SK-N-SH treated with all-trans-retinoic acid at 6 μM for 48 hours (cell line): Measurements from ENCODE around the gene ZBTB32.

ENCODE experiments used
- ATAC-seq: fragments of 200-7000 bp; cut with Tn5 transposase; 3 replicates; pipeline ENCODE4 v1.9.1; 2020; ENCODE audit warnings: mild to moderate bottlenecking, moderate library complexity
- ARNTL ChIP-seq: fragments of 450-650 bp; formaldehyde crosslinking; IDR thresholded peaks from 2 replicates; pipeline ENCODE4 v1.5.0; 2020; ENCODE audit warnings: low read depth, mild to moderate bottlenecking, moderate library complexity, borderline replicate concordance
- BACH2 ChIP-seq: fragments of 250-450 bp; sonication (Bioruptor Pico); IDR thresholded peaks from 2 replicates; pipeline ENCODE4 v1.9.0; 2021; ENCODE audit warnings: mild to moderate bottlenecking, borderline replicate concordance
- CSDC2 ChIP-seq: fragments of 250-450 bp; sonication (Bioruptor Pico); IDR thresholded peaks from 2 replicates; pipeline ENCODE4 v1.5.0; 2020; ENCODE audit warnings: mild to moderate bottlenecking, moderate library complexity
- ESRRG ChIP-seq: fragments of 250-450 bp; sonication (Bioruptor Pico); IDR thresholded peaks from 2 replicates; pipeline ENCODE4 v1.6.1; 2021; ENCODE audit warnings: mild to moderate bottlenecking
- GLIS3 ChIP-seq: fragments of 250-450 bp; sonication (Bioruptor Pico); IDR thresholded peaks from 2 replicates; pipeline ENCODE4 v1.5.0; 2020; ENCODE audit warnings: mild to moderate bottlenecking, moderate library complexity
- ISL1 ChIP-seq: fragments of 250-450 bp; sonication (Bioruptor Pico); IDR thresholded peaks from 2 replicates; pipeline ENCODE4 v2.1.2; 2022; ENCODE audit warnings: mild to moderate bottlenecking, moderate library complexity
- OSR1 ChIP-seq: fragments of 250-450 bp; sonication (Bioruptor Pico); IDR thresholded peaks from 2 replicates; pipeline ENCODE4 v1.8.0; 2022; ENCODE audit warnings: moderate library complexity, mild to moderate bottlenecking, inconsistent platforms
- PPARA ChIP-seq: fragments of 250-450 bp; sonication (Bioruptor Pico); IDR thresholded peaks from 2 replicates; pipeline ENCODE4 v1.5.0; 2020; ENCODE audit warnings: mild to moderate bottlenecking, borderline replicate concordance
- RARB ChIP-seq: fragments of 250-450 bp; sonication (Bioruptor Pico); IDR thresholded peaks from 2 replicates; pipeline ENCODE4 v1.8.0; 2021; ENCODE audit warnings: mild to moderate bottlenecking, moderate library complexity
- SNAI2 ChIP-seq: fragments of 250-450 bp; sonication (Bioruptor Pico); IDR thresholded peaks from 2 replicates; pipeline ENCODE4 v1.5.0; 2020; ENCODE audit warnings: mild to moderate bottlenecking, moderate library complexity
- TCF4 ChIP-seq: fragments of 250-450 bp; sonication (Bioruptor Pico); IDR thresholded peaks from 2 replicates; pipeline ENCODE4 v1.8.0; 2021; ENCODE audit warnings: mild to moderate bottlenecking, moderate library complexity, borderline replicate concordance
- TOX ChIP-seq: fragments of 250-450 bp; sonication (Bioruptor Pico); IDR thresholded peaks from 2 replicates; pipeline ENCODE4 v1.8.0; 2021; ENCODE audit warnings: mild to moderate bottlenecking, moderate library complexity, borderline replicate concordance
- ZC3H10 ChIP-seq: fragments of 250-450 bp; sonication (Bioruptor Pico); IDR thresholded peaks from 2 replicates; pipeline ENCODE4 v1.5.1; 2021; ENCODE audit warnings: mild to moderate bottlenecking, moderate library complexity
- ZFP3 ChIP-seq: fragments of 250-450 bp; sonication (Bioruptor Pico); IDR thresholded peaks from 2 replicates; pipeline ENCODE4 v1.5.0; 2020; ENCODE audit warnings: mild to moderate bottlenecking, moderate library complexity
- ZFP30 ChIP-seq: fragments of 450-650 bp; formaldehyde crosslinking; IDR thresholded peaks from 2 replicates; pipeline ENCODE4 v1.5.0; 2022; ENCODE audit warnings: mild to moderate bottlenecking, moderate library complexity
- ZNF565 ChIP-seq: fragments of 450-650 bp; formaldehyde crosslinking; conservative IDR thresholded peaks from 2 replicates; pipeline ENCODE4 v1.5.0; 2020; ENCODE audit warnings: low read depth, mild to moderate bottlenecking, moderate library complexity
- ZNF70 ChIP-seq: fragments of 450-650 bp; formaldehyde crosslinking; IDR thresholded peaks from 2 replicates; pipeline ENCODE4 v1.5.0; 2020; ENCODE audit warnings: mild to moderate bottlenecking, moderate library complexity
- ZNF8 ChIP-seq: fragments of 450-650 bp; formaldehyde crosslinking; IDR thresholded peaks from 2 replicates; pipeline ENCODE4 v1.5.0; 2020; ENCODE audit warnings: mild to moderate bottlenecking, moderate library complexity
- TF ChIP-seq, protein P1 (sequence below): fragments of 250-450 bp; sonication (Bioruptor Pico); IDR thresholded peaks from 2 replicates; pipeline ENCODE4 v1.5.1; 2021; ENCODE audit warnings: mild to moderate bottlenecking, moderate library complexity
- TF ChIP-seq, protein P2 (sequence below): fragments of 250-450 bp; sonication (Bioruptor Pico); IDR thresholded peaks from 2 replicates; pipeline ENCODE4 v1.8.0; 2021; ENCODE audit warnings: low read depth, mild to moderate bottlenecking, moderate library complexity, borderline replicate concordance
- TF ChIP-seq, protein P3 (sequence below): fragments of 250-450 bp; sonication (Bioruptor Pico); IDR thresholded peaks from 2 replicates; pipeline ENCODE4 v1.5.1; 2020; ENCODE audit warnings: low read depth, mild to moderate bottlenecking, moderate library complexity
- TF ChIP-seq, protein P4 (sequence below): fragments of 250-450 bp; sonication (Bioruptor Pico); IDR thresholded peaks from 2 replicates; pipeline ENCODE4 v1.8.0; 2020; ENCODE audit warnings: mild to moderate bottlenecking, moderate library complexity, borderline replicate concordance

ZBTB32 gene

DNA sequence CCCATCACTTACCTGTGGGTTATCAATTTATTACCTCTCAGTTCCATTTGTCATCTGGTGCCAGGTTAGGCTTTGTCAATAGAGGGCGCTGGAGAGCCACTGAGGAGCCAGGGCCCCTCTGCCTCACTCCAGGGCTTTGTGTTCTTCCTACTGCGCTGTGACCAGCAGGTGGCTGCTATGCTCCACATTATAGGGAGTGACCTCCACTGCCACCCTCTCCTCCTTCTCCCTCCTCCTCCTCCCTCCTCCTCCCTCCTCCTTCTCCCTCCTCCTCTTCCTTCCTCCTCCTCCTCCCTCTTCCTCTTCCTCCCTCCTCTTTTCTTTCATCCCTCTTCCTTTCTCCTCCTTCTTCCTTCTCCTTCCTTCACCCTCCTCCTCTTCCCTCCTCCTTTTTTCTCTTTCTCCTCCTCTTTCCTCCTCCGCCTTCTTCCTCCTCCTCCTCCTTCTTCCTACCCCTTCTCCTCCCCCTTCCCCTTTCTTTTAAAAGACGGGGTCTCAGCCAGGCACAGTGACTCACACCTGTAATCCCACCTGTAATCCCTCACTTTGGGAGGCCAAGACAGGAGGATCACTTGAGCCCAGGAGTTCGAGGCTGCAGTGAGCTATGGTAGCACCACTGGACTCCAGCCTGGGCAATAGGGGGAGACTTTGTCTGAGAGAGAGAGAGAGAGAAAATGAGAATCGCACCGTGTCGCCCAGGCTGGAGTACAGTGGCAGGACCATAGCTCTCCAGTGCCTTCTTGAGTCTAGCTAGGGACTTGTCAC, 10.3 kb upstream of the ZBTB32 start:
- TF ChIP-seq ARNTL = no peak
- no peak for TF ChIP-seq ZFP3 (CRISPR knock-in tag)
- no peak for TF ChIP-seq SNAI2 (CRISPR knock-in tag)
- peak; percentile 99 for ATAC-seq

DNA sequence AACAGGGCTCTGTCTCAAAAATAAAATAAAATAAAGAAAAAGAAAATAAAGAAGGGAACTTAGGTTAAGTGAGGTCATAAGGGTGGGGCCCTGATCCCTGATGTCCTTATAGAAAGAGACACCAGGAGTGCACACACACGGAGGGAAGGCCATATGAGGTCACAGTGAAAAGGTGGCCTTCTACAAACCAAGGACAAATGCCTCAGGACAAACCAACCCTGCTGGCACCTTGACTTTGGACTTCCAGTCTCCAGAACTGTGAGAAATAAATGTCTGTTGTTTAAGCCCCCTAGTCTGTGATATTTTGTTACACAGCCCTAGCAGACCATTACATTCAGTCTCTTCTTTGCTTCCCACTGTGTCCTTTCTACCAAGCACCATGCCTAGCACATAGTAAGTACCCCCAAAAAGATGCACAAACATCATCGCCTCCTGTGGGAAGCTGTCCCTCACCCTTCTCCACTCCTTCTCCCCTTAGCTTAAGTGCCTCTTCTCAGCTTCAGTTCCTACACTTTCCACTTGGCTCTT, 8.4 kb upstream of the ZBTB32 start:
- TF ChIP-seq CSDC2 (CRISPR knock-in tag) (no peak), TOX (no peak), ZNF8 (CRISPR knock-in tag) (no peak), ARNTL (no peak)
- TF ChIP-seq, protein P1, sequence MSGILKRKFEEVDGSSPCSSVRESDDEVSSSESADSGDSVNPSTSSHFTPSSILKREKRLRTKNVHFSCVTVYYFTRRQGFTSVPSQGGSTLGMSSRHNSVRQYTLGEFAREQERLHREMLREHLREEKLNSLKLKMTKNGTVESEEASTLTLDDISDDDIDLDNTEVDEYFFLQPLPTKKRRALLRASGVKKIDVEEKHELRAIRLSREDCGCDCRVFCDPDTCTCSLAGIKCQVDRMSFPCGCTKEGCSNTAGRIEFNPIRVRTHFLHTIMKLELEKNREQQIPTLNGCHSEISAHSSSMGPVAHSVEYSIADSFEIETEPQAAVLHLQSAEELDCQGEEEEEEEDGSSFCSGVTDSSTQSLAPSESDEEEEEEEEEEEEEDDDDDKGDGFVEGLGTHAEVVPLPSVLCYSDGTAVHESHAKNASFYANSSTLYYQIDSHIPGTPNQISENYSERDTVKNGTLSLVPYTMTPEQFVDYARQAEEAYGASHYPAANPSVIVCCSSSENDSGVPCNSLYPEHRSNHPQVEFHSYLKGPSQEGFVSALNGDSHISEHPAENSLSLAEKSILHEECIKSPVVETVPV (CRISPR knock-in tag) = no peak
- TF ChIP-seq, protein P2, sequence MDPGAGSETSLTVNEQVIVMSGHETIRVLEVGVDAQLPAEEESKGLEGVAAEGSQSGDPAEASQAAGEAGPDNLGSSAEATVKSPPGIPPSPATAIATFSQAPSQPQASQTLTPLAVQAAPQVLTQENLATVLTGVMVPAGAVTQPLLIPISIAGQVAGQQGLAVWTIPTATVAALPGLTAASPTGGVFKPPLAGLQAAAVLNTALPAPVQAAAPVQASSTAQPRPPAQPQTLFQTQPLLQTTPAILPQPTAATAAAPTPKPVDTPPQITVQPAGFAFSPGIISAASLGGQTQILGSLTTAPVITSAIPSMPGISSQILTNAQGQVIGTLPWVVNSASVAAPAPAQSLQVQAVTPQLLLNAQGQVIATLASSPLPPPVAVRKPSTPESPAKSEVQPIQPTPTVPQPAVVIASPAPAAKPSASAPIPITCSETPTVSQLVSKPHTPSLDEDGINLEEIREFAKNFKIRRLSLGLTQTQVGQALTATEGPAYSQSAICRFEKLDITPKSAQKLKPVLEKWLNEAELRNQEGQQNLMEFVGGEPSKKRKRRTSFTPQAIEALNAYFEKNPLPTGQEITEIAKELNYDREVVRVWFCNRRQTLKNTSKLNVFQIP (CRISPR knock-in tag) = no peak
- ATAC-seq = no peak

DNA sequence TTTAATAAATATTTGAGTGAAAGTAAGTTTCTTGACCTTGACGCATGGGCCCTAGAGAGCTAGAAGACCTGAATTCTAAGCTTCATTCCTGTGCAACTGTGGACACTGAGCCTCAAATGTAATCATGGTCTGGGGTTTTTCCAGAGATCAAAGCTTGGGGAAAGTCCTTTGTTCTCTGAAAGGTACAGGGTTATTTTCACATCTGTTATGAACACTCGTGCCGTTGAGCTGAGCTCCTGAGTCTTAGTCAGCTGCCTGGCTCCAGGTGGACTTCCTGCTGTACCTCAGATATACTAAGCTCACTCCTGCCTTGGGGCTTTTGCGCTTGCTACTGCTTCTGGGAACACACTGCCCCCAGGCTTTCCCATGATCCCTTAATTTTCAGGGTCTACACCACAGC, 7.5 kb upstream of the ZBTB32 start:
- no peak for TF ChIP-seq GLIS3 (CRISPR knock-in tag)
- TF ChIP-seq OSR1 (CRISPR knock-in tag) = no peak
- TF ChIP-seq ESRRG (CRISPR knock-in tag) = no peak
- no peak for TF ChIP-seq TOX
- TF ChIP-seq SNAI2 (CRISPR knock-in tag) = no peak
- TF ChIP-seq, protein P3, sequence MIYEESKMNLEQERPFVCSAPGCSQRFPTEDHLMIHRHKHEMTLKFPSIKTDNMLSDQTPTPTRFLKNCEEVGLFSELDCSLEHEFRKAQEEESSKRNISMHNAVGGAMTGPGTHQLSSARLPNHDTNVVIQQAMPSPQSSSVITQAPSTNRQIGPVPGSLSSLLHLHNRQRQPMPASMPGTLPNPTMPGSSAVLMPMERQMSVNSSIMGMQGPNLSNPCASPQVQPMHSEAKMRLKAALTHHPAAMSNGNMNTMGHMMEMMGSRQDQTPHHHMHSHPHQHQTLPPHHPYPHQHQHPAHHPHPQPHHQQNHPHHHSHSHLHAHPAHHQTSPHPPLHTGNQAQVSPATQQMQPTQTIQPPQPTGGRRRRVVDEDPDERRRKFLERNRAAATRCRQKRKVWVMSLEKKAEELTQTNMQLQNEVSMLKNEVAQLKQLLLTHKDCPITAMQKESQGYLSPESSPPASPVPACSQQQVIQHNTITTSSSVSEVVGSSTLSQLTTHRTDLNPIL (CRISPR knock-in tag) = no peak
- no peak for TF ChIP-seq ZNF70 (CRISPR knock-in tag)
- TF ChIP-seq RARB = no peak
- TF ChIP-seq, protein P4, sequence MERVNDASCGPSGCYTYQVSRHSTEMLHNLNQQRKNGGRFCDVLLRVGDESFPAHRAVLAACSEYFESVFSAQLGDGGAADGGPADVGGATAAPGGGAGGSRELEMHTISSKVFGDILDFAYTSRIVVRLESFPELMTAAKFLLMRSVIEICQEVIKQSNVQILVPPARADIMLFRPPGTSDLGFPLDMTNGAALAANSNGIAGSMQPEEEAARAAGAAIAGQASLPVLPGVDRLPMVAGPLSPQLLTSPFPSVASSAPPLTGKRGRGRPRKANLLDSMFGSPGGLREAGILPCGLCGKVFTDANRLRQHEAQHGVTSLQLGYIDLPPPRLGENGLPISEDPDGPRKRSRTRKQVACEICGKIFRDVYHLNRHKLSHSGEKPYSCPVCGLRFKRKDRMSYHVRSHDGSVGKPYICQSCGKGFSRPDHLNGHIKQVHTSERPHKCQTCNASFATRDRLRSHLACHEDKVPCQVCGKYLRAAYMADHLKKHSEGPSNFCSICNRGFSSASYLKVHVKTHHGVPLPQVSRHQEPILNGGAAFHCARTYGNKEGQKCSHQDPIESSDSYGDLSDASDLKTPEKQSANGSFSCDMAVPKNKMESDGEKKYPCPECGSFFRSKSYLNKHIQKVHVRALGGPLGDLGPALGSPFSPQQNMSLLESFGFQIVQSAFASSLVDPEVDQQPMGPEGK = no peak
- no peak for TF ChIP-seq BACH2
- TF ChIP-seq, protein P2 (CRISPR knock-in tag) = no peak
- no peak for TF ChIP-seq ZC3H10 (CRISPR knock-in tag)
- TF ChIP-seq ISL1 (CRISPR knock-in tag) = no peak
- no peak for TF ChIP-seq ZFP30 (CRISPR knock-in tag)
- no peak for TF ChIP-seq ARNTL
- no peak for TF ChIP-seq TCF4 (CRISPR knock-in tag)
- no peak for TF ChIP-seq CSDC2 (CRISPR knock-in tag)
- no peak for TF ChIP-seq ZNF565
- no peak for TF ChIP-seq PPARA
- no peak for ATAC-seq
